Measurements from ENCODE around the gene INHBC.

GRCh38 chr12:57389033-57389432, 45.6 kb upstream of the INHBC start:
- TF ChIP-seq CTCF (conservative IDR thresholded peaks at IDR 0.05; ENCODE audit: low read depth, low read length): no peak
- no peak for TF ChIP-seq EZH2phosphoT487 (IDR thresholded peaks at IDR 0.05; ENCODE audit: borderline replicate concordance, low read length)
- TF ChIP-seq EZH2 (IDR thresholded peaks at IDR 0.05; ENCODE audit: low read length, unreplicated experiment): no peak

Measured in PC-3 (cell line).